DND-41 (cell line): ENCODE data around the gene LZTFL1.

ENCODE experiments used
- ATAC-seq: fragments of 200-7000 bp; cut with Tn5 transposase; 3 replicates; pipeline ENCODE4 v1.9.1; 2021; ENCODE audit warnings: low read depth; ENCODE audit not compliant: insufficient read depth
- DNase-seq: peaks from one replicate; pipeline ENCODE4 v3.0.0-alpha.2; 2020
- H2AFZ ChIP-seq: 2 replicates; pipeline ENCODE4 v1.6.0; 2012; ENCODE audit warnings: low read depth, low read length
- H3K27ac ChIP-seq: 2 replicates; pipeline ENCODE4 v1.5.1; 2012; ENCODE audit warnings: low read length, inconsistent platforms
- H3K27me3 ChIP-seq: fragments of 200-600 bp; sonication (generic); 2 replicates; pipeline ENCODE4 v1.6.0; 2012; ENCODE audit warnings: low read length, mild to moderate bottlenecking, inconsistent platforms; ENCODE audit not compliant: insufficient read depth, poor library complexity
- H3K36me3 ChIP-seq: 2 replicates; pipeline ENCODE4 v1.5.1; 2012; ENCODE audit warnings: low read length, inconsistent platforms; ENCODE audit not compliant: insufficient read depth
- H3K4me1 ChIP-seq: 2 replicates; pipeline ENCODE4 v1.5.1; 2012; ENCODE audit warnings: mild to moderate bottlenecking, low read length; ENCODE audit not compliant: insufficient read depth
- H3K4me2 ChIP-seq: 2 replicates; pipeline ENCODE4 v1.6.0; 2012; ENCODE audit warnings: mild to moderate bottlenecking, moderate library complexity, low read length, inconsistent platforms; ENCODE audit not compliant: insufficient read depth
- H3K4me3 ChIP-seq, 2 experiments: fragments of 200-600 bp in 1 of 2; shearing (Covaris generic) in 1 of 2; 2 replicates each; pipeline ENCODE4 v1.5.1; 2012 to 2016; ENCODE audit warnings: inconsistent platforms in 2 of 2, low read length in 2 of 2, mild to moderate bottlenecking in 2 of 2, low read depth in 1 of 2, moderate library complexity in 1 of 2
- H3K79me2 ChIP-seq: 2 replicates; pipeline ENCODE4 v1.6.0; 2012; ENCODE audit warnings: low read length, inconsistent platforms; ENCODE audit not compliant: insufficient read depth
- H3K9ac ChIP-seq: 2 replicates; pipeline ENCODE4 v1.6.0; 2012; ENCODE audit warnings: low read depth, mild to moderate bottlenecking, inconsistent platforms, low read length, moderate library complexity
- H3K9me3 ChIP-seq: 2 replicates; pipeline ENCODE4 v1.5.1; 2012; ENCODE audit warnings: low read length, moderate library complexity, mild to moderate bottlenecking, inconsistent platforms; ENCODE audit not compliant: insufficient read depth, severe bottlenecking
- H4K20me1 ChIP-seq: 2 replicates; pipeline ENCODE4 v1.6.0; 2012; ENCODE audit warnings: low read length; ENCODE audit not compliant: insufficient read depth
- EZH2 ChIP-seq: IDR thresholded peaks from 3 replicates; pipeline ENCODE4 v1.6.1; 2012; ENCODE audit warnings: borderline replicate concordance, low read depth, mild to moderate bottlenecking, moderate library complexity, low read length, inconsistent platforms; ENCODE audit not compliant: severe bottlenecking
- TF ChIP-seq, protein P1 (sequence below): IDR thresholded peaks from 2 replicates; pipeline ENCODE4 v1.5.1; 2012; ENCODE audit warnings: borderline replicate concordance, low read length, moderate library complexity, mild to moderate bottlenecking; ENCODE audit not compliant: poor library complexity, severe bottlenecking; ENCODE audit errors: extremely low read depth

Gene LZTFL1

DNA sequence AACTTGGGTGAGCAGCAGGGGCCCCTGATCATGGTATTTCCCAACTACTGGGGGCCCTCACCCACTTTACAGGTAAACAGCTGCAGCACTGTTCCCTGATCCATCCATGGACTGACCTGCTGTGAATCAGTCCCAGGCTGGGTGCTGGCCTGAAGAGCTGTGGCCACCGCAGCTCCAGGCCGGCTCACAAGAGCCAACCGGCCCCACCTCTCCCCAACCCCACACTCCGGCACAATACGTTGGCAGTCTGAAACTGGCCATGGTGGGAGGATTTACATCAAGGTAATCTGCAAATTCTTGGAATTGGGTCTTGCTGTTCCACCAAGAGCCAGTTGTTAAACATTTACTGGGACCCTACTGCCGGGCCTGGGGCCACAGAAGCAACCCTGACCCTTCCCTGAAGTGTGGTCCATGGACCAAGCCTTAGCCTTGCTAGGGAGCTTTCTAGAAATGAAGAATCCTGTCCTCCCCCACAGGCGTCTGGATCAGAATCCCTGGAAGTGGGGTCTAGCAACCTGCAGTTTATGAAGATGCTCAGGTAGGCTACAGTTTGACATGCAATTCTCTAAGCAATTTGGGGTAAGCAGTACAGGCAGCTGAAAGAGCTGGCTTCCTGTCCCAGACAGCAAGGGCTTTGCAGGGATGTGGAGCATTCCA is 49.3 kb downstream of the LZTFL1 start:
- Histone ChIP-seq H3K9ac (no peak overlapping the region), H3K9me3 (peaks cover 6% of the 10 kb centered on the region), H3K4me3 (no peak overlapping the region), H3K27ac (no peak overlapping the region), H3K4me2 (no peak overlapping the region), H3K36me3 (no peaks in the 10 kb centered on the region), H3K27me3 (no peaks in the 10 kb centered on the region), H3K79me2 (no peaks in the 10 kb centered on the region), H2AFZ (no peak overlapping the region), H4K20me1 (no peaks in the 10 kb centered on the region), H3K4me1 (peaks cover 7% of the 10 kb centered on the region)
- DNase-seq (peak; percentile 2), ATAC-seq (no peak)
- TF ChIP-seq, protein P1, sequence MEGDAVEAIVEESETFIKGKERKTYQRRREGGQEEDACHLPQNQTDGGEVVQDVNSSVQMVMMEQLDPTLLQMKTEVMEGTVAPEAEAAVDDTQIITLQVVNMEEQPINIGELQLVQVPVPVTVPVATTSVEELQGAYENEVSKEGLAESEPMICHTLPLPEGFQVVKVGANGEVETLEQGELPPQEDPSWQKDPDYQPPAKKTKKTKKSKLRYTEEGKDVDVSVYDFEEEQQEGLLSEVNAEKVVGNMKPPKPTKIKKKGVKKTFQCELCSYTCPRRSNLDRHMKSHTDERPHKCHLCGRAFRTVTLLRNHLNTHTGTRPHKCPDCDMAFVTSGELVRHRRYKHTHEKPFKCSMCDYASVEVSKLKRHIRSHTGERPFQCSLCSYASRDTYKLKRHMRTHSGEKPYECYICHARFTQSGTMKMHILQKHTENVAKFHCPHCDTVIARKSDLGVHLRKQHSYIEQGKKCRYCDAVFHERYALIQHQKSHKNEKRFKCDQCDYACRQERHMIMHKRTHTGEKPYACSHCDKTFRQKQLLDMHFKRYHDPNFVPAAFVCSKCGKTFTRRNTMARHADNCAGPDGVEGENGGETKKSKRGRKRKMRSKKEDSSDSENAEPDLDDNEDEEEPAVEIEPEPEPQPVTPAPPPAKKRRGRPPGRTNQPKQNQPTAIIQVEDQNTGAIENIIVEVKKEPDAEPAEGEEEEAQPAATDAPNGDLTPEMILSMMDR: no peak

DNA sequence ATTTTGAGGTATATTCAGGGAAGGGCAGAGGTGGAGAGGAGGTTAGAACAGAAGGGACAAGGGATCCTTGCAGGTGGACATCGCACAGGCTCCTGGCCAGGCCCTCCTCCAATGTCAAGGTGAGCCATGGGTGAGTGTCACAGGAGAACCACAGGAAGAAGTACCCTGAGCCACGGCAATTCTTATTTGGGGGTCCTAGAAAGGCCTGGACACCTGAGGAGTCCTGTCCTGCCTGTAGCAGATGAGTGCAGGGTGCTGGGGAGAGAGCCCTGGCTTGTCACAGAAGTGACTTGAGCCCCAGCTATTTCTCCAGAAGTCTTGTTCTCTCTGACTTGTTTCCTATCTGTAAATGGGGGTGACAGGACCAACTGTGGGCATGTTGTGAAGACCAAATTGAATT is 49.9 kb downstream of the LZTFL1 start:
- H3K9ac ChIP-seq: no peak overlapping the region
- H3K4me1 ChIP-seq: peaks cover 7% of the 10 kb centered on the region
- no peaks in the 10 kb centered on the region for H4K20me1 ChIP-seq
- H3K79me2 ChIP-seq: no peaks in the 10 kb centered on the region
- peaks cover 6% of the 10 kb centered on the region for H3K9me3 ChIP-seq
- TF ChIP-seq EZH2: no peak
- TF ChIP-seq, protein P1: no peak
- no peak overlapping the region for H3K27ac ChIP-seq
- peak; percentile 1 for DNase-seq
- H2AFZ ChIP-seq: no peak overlapping the region
- H3K36me3 ChIP-seq: no peaks in the 10 kb centered on the region
- H3K27me3 ChIP-seq: no peaks in the 10 kb centered on the region
- no peak overlapping the region for H3K4me2 ChIP-seq
- no peak for ATAC-seq
- no peak overlapping the region for H3K4me3 ChIP-seq

DNA sequence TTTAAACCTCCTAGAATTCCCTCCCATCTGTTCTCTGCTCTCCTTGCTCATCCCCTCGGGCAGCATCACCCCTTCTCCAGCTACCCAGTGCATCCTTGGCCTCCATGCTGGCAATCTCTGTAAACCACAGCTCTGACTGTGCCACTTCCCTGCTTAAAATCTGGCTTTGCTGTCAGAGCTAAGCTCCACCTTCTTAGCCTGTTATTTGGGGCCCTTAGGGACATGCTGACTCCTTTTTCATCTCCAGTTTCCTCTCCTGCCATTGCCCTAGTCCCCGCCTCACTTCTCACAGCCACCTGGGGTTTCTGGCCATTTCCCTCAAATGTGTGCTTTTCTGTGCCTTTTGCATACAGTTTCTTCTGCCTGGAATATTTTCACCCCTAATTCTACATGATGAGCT is 51.3 kb downstream of the LZTFL1 start:
- no peaks in the 10 kb centered on the region for H3K27me3 ChIP-seq
- H2AFZ ChIP-seq: no peak overlapping the region
- peak; percentile 21 for DNase-seq
- peaks cover 6% of the 10 kb centered on the region for H3K9me3 ChIP-seq
- ATAC-seq: peak; percentile 60
- H3K4me2 ChIP-seq: no peak overlapping the region
- peaks cover 7% of the 10 kb centered on the region for H3K4me1 ChIP-seq
- no peak for TF ChIP-seq EZH2
- TF ChIP-seq, protein P1: no peak
- no peak overlapping the region for H3K9ac ChIP-seq
- H3K36me3 ChIP-seq: no peaks in the 10 kb centered on the region
- H3K27ac ChIP-seq: 0 out of 2 replicates have a peak overlapping the region, but pooled peaks have one; percentile 15
- no peaks in the 10 kb centered on the region for H4K20me1 ChIP-seq
- no peak overlapping the region for H3K4me3 ChIP-seq
- H3K79me2 ChIP-seq: no peaks in the 10 kb centered on the region
